Peyer's patch (tissue), 4 donors: ENCODE measurements around the gene XPOT. TPM values are rescaled to one million over a fixed set of nuclear protein-coding genes. Genes with fewer than 3 reads are reported as not detected.

Experiments used
- DNase-seq, 3 donors: peaks; one replicate each; pipeline ENCODE4 v3.0.0-alpha.2; 2017 to 2019
- H3K27ac ChIP-seq, 4 donors: fragments of 200-600 bp; sonication (generic); one replicate each; pipeline ENCODE4 v1.5.1; 2016 to 2019
- H3K27me3 ChIP-seq, 2 donors: fragments of 200-600 bp; sonication (generic); one replicate each; pipeline ENCODE4 v1.5.1; 2019
- H3K36me3 ChIP-seq, 3 donors: fragments of 200-600 bp; sonication (generic); one replicate each; pipeline ENCODE4 v1.5.1; 2016 to 2019
- H3K4me1 ChIP-seq, 4 donors: fragments of 200-600 bp; sonication (generic); one replicate each; pipeline ENCODE4 v1.5.1; 2016 to 2019
- H3K4me3 ChIP-seq, 4 donors: fragments of 200-600 bp; sonication (generic); 1 replicate in 3 of 4; 2 replicates in 1 of 4; pipeline ENCODE4 v1.5.1; 2016 to 2019; ENCODE audit warnings: mild to moderate bottlenecking in 1 of 4
- H3K9me3 ChIP-seq, 4 donors: fragments of 200-600 bp; sonication (generic); one replicate each; pipeline ENCODE4 v1.5.1; 2016 to 2019; ENCODE audit warnings: mild to moderate bottlenecking in 1 of 4
- POLR2A ChIP-seq, 2 donors: fragments of 450-650 bp; IDR thresholded peaks; one replicate each; pipeline ENCODE4 v1.5.1; 2017; ENCODE audit warnings: antibody characterized with exemption in 2 of 2, mild to moderate bottlenecking in 2 of 2, moderate library complexity in 2 of 2
- total RNA-seq, 4 donors: library from RNA; depleted of rRNA; stranded (reverse); fragments of >200 nt; gene quantifications; one replicate each; pipeline ENCODE4 v1.1.0, GENCODE V29; 2016
- TF ChIP-seq, protein P1 (sequence below), 6 experiments: fragments of 450-650 bp in 4 of 6; fragments of 200-600 bp in 2 of 6; sonication (generic) in 1 of 6; IDR thresholded peaks; one replicate each; pipeline ENCODE4 v1.5.1; 2017 to 2019; ENCODE audit warnings: antibody characterized with exemption in 6 of 6, mild to moderate bottlenecking in 3 of 6, moderate library complexity in 1 of 6

Gene XPOT
- total RNA-seq, 4 donors from 2014 or later = 15.6 to 73.4 (median 24.8) TPM

DNA sequence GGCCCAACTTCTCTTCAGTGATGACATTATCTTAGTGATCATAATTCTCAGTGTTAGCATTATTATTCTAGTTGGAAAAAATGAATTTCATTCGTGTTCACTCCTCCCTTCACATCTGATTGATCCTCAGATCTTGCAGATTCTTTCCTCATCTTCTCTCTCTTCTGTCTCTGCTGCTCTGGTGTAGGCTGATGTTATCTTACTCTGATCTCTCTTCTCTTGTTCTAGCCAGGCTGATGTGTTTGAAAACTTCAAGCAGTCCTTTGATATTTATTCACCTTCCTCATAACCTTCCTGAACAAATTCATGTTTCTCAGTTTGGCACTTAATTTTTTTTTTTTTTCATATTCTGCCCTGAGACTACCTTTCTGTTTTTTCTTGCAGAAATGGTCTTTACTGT, 42.1 kb downstream of the XPOT start:
- H3K9me3 ChIP-seq = no peaks in the 10 kb centered on the region
- no peaks in the 10 kb centered on the region for H3K27me3 ChIP-seq
- DNase-seq = no peak
- H3K4me1 ChIP-seq = peaks cover 0 to 8% (median 2%) of the 10 kb centered on the region in 4 donors
- H3K36me3 ChIP-seq = peaks cover 0 to 36% (median 0%) of the 10 kb centered on the region in 3 donors
- H3K27ac ChIP-seq = no peak overlapping the region
- no peak overlapping the region for H3K4me3 ChIP-seq
- TF ChIP-seq, protein P1, sequence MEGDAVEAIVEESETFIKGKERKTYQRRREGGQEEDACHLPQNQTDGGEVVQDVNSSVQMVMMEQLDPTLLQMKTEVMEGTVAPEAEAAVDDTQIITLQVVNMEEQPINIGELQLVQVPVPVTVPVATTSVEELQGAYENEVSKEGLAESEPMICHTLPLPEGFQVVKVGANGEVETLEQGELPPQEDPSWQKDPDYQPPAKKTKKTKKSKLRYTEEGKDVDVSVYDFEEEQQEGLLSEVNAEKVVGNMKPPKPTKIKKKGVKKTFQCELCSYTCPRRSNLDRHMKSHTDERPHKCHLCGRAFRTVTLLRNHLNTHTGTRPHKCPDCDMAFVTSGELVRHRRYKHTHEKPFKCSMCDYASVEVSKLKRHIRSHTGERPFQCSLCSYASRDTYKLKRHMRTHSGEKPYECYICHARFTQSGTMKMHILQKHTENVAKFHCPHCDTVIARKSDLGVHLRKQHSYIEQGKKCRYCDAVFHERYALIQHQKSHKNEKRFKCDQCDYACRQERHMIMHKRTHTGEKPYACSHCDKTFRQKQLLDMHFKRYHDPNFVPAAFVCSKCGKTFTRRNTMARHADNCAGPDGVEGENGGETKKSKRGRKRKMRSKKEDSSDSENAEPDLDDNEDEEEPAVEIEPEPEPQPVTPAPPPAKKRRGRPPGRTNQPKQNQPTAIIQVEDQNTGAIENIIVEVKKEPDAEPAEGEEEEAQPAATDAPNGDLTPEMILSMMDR (IDR thresholded peaks at IDR 0.05) = no peak

DNA sequence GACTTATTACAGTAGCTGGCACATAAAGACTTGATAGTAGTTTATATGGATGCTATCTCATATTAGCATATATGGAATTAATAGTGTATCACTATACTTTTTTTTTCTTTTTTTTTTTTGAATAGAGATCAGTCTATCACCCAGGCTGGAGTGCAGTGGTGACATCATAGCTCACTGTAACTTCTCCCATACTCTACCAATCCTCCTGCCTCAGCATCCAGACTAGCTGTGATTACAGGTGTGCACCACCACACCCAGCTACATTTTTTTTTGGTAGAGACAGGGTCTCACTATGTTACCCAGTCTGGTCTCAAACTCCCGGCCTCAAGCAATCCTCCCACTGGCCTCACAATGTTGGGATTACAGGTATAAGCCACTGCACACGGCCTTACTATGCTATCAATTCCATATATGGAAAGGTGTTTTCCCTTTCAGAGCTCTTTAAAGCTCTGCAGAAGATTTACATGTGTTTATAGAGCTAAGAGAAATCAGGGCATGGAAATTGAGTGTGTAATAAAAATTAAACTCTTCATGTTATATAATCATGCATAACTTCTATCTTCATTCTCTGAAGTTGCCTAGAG, 46.0 kb downstream of the XPOT start:
- no peak for DNase-seq
- Histone ChIP-seq H3K27me3 (no peaks in the 10 kb centered on the region), H3K36me3 (peaks cover 0 to 27% (median 0%) of the 10 kb centered on the region in 3 donors), H3K27ac (no peak overlapping the region), H3K4me3 (no peak overlapping the region), H3K4me1 (peaks cover 0 to 8% (median 2%) of the 10 kb centered on the region in 4 donors), H3K9me3 (no peaks in the 10 kb centered on the region)
- no peak for TF ChIP-seq POLR2A (IDR thresholded peaks at IDR 0.05)
- TF ChIP-seq, protein P1 (IDR thresholded peaks at IDR 0.05) = no peak

DNA sequence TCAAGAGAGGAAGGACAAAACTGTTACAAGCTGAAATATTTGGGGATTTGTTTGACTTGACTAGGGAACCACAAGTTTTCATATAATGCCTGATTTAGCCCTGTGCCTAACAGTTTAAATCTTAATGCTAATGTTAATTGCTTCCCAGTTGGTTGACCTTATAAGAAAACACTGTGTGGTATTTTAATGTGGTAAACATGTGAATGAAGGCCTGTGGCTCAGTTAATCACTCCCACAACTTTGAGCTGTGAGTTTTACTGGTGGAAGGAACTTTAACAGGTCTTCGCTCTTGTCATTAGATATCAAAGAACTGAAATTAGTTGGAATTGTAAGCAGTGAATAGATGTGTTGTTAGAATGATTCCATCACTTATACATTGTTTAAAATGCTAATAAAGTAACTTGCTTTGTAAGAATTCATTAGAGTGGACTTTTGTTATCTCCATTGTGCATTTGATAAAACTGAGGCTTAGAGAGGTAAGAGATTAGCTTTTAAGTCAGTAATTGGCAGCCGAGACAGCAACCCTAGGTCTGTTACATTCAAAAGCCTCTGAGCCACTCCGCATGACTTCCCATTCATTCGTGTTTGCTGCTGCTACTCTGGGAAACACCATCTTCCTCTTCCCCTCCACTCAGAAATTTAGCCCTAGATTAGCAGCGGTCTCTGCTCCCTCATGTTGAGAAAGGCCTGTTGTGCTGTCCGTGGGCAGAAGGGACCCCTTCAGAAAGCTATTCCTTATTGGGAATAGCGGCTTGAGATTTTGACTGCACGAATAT, 46.7 kb downstream of the XPOT start:
- TF ChIP-seq, protein P1 (IDR thresholded peaks at IDR 0.05) = no peak
- TF ChIP-seq POLR2A (IDR thresholded peaks at IDR 0.05) = no peak
- Histone ChIP-seq H3K27ac (peak overlapping the region in 3 of 4 donors; percentile 87 to 96 (median 95)), H3K4me1 (peaks cover 0 to 8% (median 2%) of the 10 kb centered on the region in 4 donors), H3K9me3 (no peaks in the 10 kb centered on the region), H3K4me3 (peak overlapping the region; percentile 57 to 99 (median 94)), H3K27me3 (no peaks in the 10 kb centered on the region), H3K36me3 (peaks cover 0 to 20% (median 0%) of the 10 kb centered on the region in 3 donors)
- no peak for DNase-seq

DNA sequence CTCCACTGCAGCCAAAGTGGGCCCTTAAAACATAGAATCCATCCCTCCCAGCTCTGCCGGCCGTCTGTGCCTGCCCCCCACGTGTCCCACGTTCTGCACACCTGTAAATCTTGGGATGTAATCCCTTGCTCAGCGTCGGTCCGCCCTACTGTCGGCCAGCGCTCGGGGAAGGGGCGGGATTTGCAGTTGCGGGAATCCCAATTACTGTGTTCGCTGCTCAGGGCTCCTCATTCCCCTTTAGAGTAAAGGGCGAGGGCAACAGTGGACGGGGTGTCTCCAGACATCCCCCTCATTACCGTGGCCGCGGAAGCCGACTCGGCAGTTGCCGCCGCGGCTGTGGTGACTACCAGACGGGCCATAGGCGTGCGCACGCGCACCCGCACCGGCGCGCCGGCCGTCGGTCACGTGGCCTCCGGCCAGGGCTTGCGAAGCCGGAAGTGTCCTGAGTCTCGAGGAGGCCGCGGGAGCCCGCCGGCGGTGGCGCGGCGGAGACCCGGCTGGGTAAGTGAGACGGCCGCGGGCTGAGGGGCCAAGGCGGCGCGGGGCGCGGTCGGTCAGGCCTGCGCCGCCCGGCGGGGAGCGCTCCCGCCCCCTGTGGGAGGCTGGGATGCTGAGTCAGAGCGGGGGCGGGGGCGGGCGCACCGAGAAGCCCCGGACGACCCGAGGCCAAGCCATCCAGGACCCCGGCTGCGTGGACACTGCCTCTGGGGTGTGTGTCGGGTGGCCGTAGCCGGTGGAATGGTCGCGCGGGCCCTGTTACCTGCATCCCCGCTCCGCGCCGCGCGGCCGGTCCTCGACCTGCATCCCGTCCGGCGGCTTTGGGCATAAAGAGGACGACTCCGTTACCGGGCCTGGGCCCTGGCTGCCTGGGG, 47.7 kb downstream of the XPOT start, which contains the start of gene TBK1:
TSS of gene TBK1 (plus strand) at position 434 of the 872 bp plus-strand sequence. CDS start 3,751 bp downstream, outside the sequence.
- peak; percentile 78 to 94 (median 94) for DNase-seq
- no peaks in the 10 kb centered on the region for H3K27me3 ChIP-seq
- no peaks in the 10 kb centered on the region for H3K9me3 ChIP-seq
- TF ChIP-seq, protein P1 (IDR thresholded peaks at IDR 0.05) = peak in 3 of 6 experiments; percentile 21 to 32 (median 30)
- peak; percentile 65 to 75 for TF ChIP-seq POLR2A (IDR thresholded peaks at IDR 0.05)
- H3K4me1 ChIP-seq = peaks cover 0 to 8% (median 2%) of the 10 kb centered on the region in 4 donors
- peak within 1 kb of the TSS; percentile 57 to 99 (median 94) for H3K4me3 ChIP-seq
- H3K36me3 ChIP-seq = peaks cover 0 to 11% (median 0%) of the 10 kb centered on the region in 3 donors
- peak within 1 kb of the TSS; percentile 87 to 98 (median 96) for H3K27ac ChIP-seq
